LNCAP (cell line): Measurements from ENCODE around the gene CCNL1.

ENCODE experiments used
- TF ChIP-seq, protein P1 (sequence below): fragments of 450-650 bp; IDR thresholded peaks from 2 replicates; pipeline ENCODE4 v1.5.1; 2017; ENCODE audit warnings: mild to moderate bottlenecking

Gene CCNL1

DNA sequence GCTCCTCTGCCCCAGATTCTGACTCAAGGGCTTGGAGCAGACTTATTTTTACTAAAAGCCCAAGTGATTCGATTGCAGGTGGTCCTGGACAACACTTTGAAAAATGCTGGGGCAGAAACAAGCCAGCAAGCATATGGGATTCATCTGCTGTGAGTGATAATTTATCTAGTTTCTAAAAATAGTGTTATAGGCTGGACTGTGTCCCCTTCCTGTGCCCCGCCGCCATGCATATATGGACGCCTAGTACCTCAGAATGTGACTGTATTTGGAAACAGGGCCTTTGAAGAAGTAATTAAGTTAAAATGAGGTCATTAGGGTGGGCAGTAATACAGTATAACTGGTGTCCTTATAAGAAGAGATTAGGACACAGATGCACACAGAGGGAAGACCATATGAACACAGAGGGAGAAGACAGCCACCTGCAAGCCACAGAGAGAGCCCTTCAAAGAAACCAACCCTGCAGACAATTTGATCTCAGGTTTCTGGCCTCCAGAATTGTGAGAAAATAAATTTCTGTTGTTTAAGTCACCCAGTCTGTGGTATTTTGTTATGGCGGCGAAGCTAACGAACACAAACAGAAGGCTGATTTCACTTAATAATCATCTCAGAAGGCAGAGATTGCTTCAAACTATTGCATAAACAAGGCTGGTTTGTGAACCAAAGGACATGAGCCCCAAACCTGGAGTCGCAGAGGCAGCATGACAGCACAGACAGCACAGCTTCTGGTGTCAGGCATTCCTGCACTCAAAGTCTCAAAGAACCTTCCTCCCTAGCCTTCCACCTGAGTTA lies 59.1 kb downstream of the CCNL1 start:
- TF ChIP-seq, protein P1, sequence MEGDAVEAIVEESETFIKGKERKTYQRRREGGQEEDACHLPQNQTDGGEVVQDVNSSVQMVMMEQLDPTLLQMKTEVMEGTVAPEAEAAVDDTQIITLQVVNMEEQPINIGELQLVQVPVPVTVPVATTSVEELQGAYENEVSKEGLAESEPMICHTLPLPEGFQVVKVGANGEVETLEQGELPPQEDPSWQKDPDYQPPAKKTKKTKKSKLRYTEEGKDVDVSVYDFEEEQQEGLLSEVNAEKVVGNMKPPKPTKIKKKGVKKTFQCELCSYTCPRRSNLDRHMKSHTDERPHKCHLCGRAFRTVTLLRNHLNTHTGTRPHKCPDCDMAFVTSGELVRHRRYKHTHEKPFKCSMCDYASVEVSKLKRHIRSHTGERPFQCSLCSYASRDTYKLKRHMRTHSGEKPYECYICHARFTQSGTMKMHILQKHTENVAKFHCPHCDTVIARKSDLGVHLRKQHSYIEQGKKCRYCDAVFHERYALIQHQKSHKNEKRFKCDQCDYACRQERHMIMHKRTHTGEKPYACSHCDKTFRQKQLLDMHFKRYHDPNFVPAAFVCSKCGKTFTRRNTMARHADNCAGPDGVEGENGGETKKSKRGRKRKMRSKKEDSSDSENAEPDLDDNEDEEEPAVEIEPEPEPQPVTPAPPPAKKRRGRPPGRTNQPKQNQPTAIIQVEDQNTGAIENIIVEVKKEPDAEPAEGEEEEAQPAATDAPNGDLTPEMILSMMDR = no peak

DNA sequence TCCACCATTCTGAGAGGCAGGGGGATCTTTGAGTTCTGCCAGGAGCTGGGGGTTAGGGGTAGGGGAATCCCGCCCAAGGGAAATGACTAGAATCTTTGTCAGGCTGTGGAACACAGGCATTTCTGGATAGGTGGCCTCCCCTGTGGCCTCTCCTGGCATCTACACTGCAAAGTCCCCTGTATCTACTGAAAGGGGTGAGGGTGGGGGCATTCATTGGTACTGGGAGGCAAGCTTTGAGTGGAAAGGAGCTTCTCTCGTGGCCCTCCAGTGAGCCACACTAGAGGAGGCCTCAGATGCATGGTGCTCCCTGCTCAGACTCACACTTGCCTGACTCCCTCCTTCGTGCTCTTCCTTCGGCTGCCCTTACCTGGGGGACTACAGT lies 59.9 kb downstream of the CCNL1 start:
- TF ChIP-seq, protein P1 = no peak

DNA sequence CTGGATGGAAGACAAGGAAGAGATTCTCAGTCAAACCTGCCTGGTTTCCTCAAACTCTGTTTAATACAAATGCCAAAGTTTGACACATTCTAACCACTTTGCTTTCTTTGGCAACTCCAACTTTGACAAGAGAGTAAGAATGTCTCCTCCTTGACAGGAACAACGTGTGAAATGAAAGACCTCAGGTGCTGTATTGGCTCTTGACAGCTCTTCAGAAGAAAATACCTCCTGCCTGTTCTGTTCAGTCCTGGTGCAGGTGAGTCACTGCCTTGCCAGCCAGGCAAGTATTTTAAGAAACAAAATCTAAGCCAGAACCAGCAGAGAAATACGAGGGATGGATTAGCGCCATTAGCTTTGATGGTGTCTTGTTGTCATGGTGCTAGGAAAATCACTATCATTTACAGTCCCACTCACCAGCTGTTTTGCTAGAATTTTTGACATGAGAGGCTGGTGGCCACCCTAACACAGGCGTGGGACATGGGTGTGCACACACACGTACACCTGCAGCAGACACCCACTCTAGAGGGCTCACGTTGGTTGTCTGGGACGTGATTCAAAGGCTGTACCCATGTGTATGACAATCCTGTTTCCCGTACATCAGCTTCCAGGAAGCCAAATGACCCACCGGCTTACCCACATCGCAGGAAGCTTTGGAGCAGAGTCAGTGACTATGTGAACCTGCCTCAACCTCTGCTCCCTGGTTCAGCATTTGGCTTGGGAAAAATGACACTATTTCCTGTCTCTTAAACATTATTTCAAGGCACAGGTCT lies 60.4 kb downstream of the CCNL1 start:
- TF ChIP-seq, protein P1 = no peak

DNA sequence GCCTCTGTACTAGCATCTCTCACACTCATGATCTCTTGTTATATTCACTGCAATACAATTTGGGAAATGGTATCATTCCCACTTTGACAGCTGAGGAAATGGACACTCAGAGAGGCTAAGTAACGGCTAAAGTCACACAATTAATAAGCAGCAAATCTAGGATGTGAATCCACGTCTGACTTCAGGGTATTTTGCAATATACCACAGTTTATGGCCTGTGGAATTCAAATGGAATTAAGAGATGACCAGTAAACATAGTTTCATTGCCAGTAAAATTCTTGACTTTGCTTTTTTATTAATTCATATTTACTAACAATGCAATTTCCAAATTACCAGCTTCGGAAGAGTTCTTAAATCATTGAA lies 61.1 kb downstream of the CCNL1 start:
- TF ChIP-seq, protein P1 = no peak

DNA sequence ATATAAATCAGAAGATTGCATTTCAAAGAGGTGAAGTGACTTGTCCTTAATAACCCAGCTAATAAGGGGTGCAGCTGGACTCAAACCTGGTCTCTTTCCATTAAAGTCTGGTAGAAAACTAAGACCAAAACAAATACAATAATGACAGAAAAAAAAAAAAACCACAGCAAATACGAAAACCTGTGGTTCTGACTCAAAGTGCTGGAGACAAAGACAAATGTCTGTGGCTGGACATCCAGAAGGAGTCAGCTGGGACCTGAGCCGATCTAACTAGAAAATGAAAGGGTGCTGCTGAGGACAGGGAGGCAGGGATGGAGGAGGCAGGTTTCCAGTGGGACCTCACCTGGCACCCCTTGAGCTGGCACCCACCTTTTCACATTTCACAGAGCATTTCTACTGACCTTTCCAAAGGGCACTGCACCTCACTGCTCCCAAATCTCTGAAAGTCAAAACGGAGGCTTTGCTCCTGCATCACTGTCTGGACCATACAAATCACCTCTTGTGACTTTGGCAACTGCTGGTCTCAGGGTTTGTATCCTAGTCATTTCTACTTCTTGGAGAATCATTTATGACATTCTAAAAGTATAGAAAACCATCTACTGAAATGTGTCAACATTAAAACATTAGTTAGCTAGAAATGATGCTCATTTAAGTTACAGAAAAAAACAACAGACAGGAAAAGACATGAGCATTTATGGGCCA lies 61.7 kb downstream of the CCNL1 start:
- TF ChIP-seq, protein P1 = no peak
